Dendritic cell treated with granulocyte-macrophage colony-stimulating factor and Interleukin-4, amounts not matched to agents 40 ng/mL and 50 ng/mL, for 4 days (primary cell): ENCODE measurements around the gene RFT1.

Experiments used
- H3K27ac Mint-ChIP-seq: one replicate; pipeline ENCODE4 v1.8.0; 2022; ENCODE audit warnings: mild to moderate bottlenecking, mixed read lengths
- H3K27me3 Mint-ChIP-seq: one replicate; pipeline ENCODE4 v1.8.0; 2022; ENCODE audit warnings: mild to moderate bottlenecking, mixed read lengths
- H3K36me3 Mint-ChIP-seq: one replicate; pipeline ENCODE4 v1.8.0; 2022; ENCODE audit warnings: low read depth, mixed read lengths
- H3K4me1 Mint-ChIP-seq: one replicate; pipeline ENCODE4 v1.8.0; 2022; ENCODE audit warnings: low read depth, mixed read lengths
- H3K4me3 Mint-ChIP-seq: one replicate; pipeline ENCODE4 v1.8.0; 2022; ENCODE audit warnings: mild to moderate bottlenecking, moderate library complexity, mixed read lengths
- H3K9me3 Mint-ChIP-seq: one replicate; pipeline ENCODE4 v1.8.0; 2022; ENCODE audit warnings: mixed read lengths
- intact Hi-C: fragments of 100-400 bp; cut with micrococcal nuclease; formaldehyde crosslinking; loops from one replicate; pipeline ENCODE4 v1.15.0; 2022

Gene RFT1

DNA sequence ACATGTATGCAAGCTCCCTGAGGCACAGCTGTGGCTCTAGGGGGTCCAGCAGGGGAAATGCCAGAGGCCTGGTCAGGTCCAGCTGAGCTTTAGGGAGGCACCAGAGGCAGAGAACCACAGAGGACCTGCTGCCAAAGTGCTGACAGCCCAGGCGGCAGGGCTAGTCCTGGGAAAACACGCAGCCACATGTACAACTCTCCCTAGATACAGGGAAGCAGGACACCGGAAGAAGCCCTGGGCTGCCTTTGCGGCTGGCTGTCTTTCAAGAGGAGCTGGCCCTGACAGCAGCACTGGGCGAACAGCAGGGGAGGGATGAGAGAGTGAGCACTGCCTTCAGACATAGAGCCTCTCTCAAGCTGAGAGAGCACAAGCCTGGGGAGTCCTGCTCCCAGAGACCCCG, 40.7 kb downstream of the RFT1 start:
- H3K4me1 Mint-ChIP-seq = peaks cover 52% of the 10 kb centered on the region
- intact Hi-C loops = no loop called here
- peaks cover 72% of the 10 kb centered on the region for H3K36me3 Mint-ChIP-seq
- H3K27ac Mint-ChIP-seq = peak overlapping the region; percentile 71
- no peak overlapping the region for H3K4me3 Mint-ChIP-seq
- H3K27me3 Mint-ChIP-seq = no peaks in the 10 kb centered on the region
- H3K9me3 Mint-ChIP-seq = no peaks in the 10 kb centered on the region

GRCh38 chr3:53085476-53085875, 44.8 kb downstream of the RFT1 start:
- H3K4me3 Mint-ChIP-seq = no peak overlapping the region
- intact Hi-C loops = no loop called here
- H3K4me1 Mint-ChIP-seq = peaks cover 13% of the 10 kb centered on the region
- no peaks in the 10 kb centered on the region for H3K9me3 Mint-ChIP-seq
- H3K36me3 Mint-ChIP-seq = peaks cover 63% of the 10 kb centered on the region
- H3K27ac Mint-ChIP-seq = peak overlapping the region; percentile 22
- no peaks in the 10 kb centered on the region for H3K27me3 Mint-ChIP-seq

GRCh38 chr3:53084310-53085001, 45.8 kb downstream of the RFT1 start:
- Mint-ChIP-seq H3K4me3 (no peak overlapping the region), H3K36me3 (peaks cover 54% of the 10 kb centered on the region), H3K4me1 (peaks cover 2% of the 10 kb centered on the region), H3K27ac (no peak overlapping the region), H3K9me3 (no peaks in the 10 kb centered on the region), H3K27me3 (no peaks in the 10 kb centered on the region)
- intact Hi-C loops = no loop called here

DNA sequence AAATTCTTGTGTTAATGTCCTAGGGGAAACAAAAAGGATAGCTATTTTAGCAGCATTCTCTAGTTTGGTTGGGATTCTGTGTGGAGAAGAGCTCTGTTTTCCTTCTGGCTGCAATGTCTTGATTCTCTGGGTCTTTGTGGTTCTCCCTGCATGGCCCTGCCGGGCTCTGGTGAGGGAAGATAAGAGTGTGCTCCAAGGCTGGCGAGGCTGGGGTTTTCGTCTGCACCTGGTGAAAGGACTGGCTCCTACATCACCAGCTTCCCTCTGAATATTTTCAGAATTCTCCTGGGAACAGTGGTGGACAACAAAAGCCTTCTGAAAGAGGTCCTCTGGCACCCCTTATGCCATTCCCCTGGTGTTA, 46.3 kb downstream of the RFT1 start:
- H3K27me3 Mint-ChIP-seq = no peaks in the 10 kb centered on the region
- H3K36me3 Mint-ChIP-seq = peaks cover 48% of the 10 kb centered on the region
- H3K9me3 Mint-ChIP-seq = no peaks in the 10 kb centered on the region
- intact Hi-C loops = no loop called here
- no peak overlapping the region for H3K27ac Mint-ChIP-seq
- H3K4me3 Mint-ChIP-seq = no peak overlapping the region
- no peaks in the 10 kb centered on the region for H3K4me1 Mint-ChIP-seq

GRCh38 chr3:53083521-53083920, 46.7 kb downstream of the RFT1 start:
- H3K36me3 Mint-ChIP-seq = peaks cover 44% of the 10 kb centered on the region
- H3K4me3 Mint-ChIP-seq = no peak overlapping the region
- intact Hi-C loops = no loop called here
- H3K9me3 Mint-ChIP-seq = no peaks in the 10 kb centered on the region
- no peaks in the 10 kb centered on the region for H3K4me1 Mint-ChIP-seq
- H3K27ac Mint-ChIP-seq = no peak overlapping the region
- no peaks in the 10 kb centered on the region for H3K27me3 Mint-ChIP-seq

- H3K27ac Mint-ChIP-seq = no peak overlapping the region
- H3K36me3 Mint-ChIP-seq = peaks cover 37% of the 10 kb centered on the region
- no peaks in the 10 kb centered on the region for H3K9me3 Mint-ChIP-seq
- no peak overlapping the region for H3K4me3 Mint-ChIP-seq
- H3K27me3 Mint-ChIP-seq = no peaks in the 10 kb centered on the region
- intact Hi-C loops = no loop called here
- no peaks in the 10 kb centered on the region for H3K4me1 Mint-ChIP-seq
Observed at GRCh38 chr3:53082736-53083135, 47.5 kb downstream of the RFT1 start.

DNA sequence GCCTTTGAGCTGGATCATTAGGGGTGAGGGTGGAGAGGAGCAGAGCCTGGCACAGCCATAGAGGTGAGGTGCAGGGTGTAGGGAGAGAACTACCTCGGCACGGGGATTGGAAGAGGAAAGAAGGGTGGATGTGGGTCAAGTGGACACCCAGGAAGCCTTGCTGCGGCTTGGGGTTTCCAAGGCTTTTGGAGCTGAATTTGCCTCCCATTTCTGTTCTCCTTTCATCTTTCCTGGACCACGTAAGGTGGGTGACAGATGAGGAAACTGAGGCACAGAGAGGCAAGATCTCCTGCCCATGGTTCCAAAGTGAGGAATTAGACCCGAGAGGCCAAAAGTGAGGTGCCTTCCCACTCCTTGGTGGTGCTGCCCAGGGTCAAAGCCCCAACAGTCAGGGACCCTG, 48.9 kb downstream of the RFT1 start:
- no peak overlapping the region for H3K4me3 Mint-ChIP-seq
- no peaks in the 10 kb centered on the region for H3K4me1 Mint-ChIP-seq
- H3K9me3 Mint-ChIP-seq = no peaks in the 10 kb centered on the region
- intact Hi-C loops = no loop called here
- H3K36me3 Mint-ChIP-seq = peaks cover 22% of the 10 kb centered on the region
- H3K27ac Mint-ChIP-seq = no peak overlapping the region
- H3K27me3 Mint-ChIP-seq = no peaks in the 10 kb centered on the region

GRCh38 chr3:53080612-53081205, 49.5 kb downstream of the RFT1 start:
- Mint-ChIP-seq H3K36me3 (peaks cover 20% of the 10 kb centered on the region), H3K4me1 (peaks cover 3% of the 10 kb centered on the region), H3K27me3 (no peaks in the 10 kb centered on the region), H3K4me3 (no peak overlapping the region), H3K9me3 (no peaks in the 10 kb centered on the region), H3K27ac (no peak overlapping the region)
- intact Hi-C loops = no loop called here

GRCh38 chr3:53079791-53080555, 50.3 kb downstream of the RFT1 start:
- H3K27me3 Mint-ChIP-seq = no peaks in the 10 kb centered on the region
- H3K4me3 Mint-ChIP-seq = no peak overlapping the region
- intact Hi-C loops = no loop called here
- H3K4me1 Mint-ChIP-seq = peaks cover 7% of the 10 kb centered on the region
- H3K9me3 Mint-ChIP-seq = no peaks in the 10 kb centered on the region
- no peak overlapping the region for H3K27ac Mint-ChIP-seq
- peaks cover 13% of the 10 kb centered on the region for H3K36me3 Mint-ChIP-seq

DNA sequence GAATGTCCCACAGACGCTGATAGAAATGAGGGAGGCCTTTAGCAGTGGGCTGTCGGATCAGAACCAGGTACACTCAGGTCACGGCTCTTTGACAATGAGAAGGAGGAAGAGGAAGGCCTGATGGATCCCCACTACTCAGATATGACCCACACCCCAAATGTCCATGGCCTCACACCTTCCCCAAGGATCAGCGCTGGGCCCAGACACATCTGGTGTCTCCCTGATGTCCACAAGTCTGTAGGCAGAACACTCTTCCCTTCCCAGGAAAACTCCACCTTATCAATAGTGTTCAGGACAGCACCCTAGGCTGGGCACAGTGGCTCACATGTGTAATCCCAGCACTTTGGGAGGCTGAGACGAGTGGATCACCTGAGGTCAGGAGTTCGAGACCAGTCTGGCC, 51.1 kb downstream of the RFT1 start:
- Mint-ChIP-seq H3K9me3 (no peaks in the 10 kb centered on the region), H3K27me3 (no peaks in the 10 kb centered on the region), H3K4me3 (no peak overlapping the region), H3K27ac (no peak overlapping the region), H3K36me3 (peaks cover 7% of the 10 kb centered on the region), H3K4me1 (peaks cover 7% of the 10 kb centered on the region)
- intact Hi-C loops = no loop called here

GRCh38 chr3:53078656-53079055, 51.6 kb downstream of the RFT1 start:
- Mint-ChIP-seq H3K27me3 (no peaks in the 10 kb centered on the region), H3K27ac (no peak overlapping the region), H3K4me1 (peaks cover 7% of the 10 kb centered on the region), H3K9me3 (no peaks in the 10 kb centered on the region), H3K36me3 (peaks cover 3% of the 10 kb centered on the region), H3K4me3 (no peak overlapping the region)
- intact Hi-C loops = no loop called here

DNA sequence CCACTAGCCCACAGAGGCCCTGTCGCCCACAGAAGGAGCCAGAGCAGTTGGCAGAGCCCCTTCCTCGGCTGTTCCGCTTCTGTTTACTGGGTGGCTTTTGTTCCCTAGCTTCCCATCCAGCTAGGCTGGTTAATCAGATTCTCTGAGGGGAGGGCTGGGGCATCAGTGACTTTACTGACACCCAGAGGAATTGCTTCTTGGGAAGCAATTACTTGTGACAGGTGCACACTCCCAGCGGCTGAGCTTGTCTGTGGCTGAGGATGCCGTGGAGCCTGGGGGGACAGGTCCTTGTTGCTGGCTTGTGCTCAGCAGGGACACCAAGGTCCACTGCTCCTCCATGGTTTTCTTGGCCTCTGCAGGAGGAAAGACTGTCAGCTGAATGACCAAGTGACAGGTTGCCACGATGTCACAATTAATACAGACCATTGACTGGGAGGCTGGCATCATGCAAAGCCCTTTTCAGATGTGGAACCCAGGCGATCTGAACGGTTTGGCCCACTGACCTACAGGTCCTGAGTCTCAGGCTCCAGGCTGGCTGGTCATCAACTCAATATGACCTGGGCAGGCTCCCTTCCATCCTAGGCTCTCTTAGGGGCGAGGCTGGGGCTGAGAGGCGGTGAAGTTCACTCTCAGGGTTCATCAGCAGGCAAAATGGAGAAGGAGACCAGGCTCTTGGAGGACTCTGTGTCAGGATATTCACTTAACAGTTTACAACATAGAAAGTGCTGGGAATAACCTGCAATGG, 52.6 kb downstream of the RFT1 start:
- Mint-ChIP-seq H3K9me3 (no peaks in the 10 kb centered on the region), H3K4me3 (no peak overlapping the region), H3K27ac (no peak overlapping the region), H3K27me3 (no peaks in the 10 kb centered on the region), H3K4me1 (peaks cover 17% of the 10 kb centered on the region), H3K36me3 (peaks cover 6% of the 10 kb centered on the region)
- intact Hi-C loops = no loop called here

- Mint-ChIP-seq H3K4me1 (peaks cover 23% of the 10 kb centered on the region), H3K27me3 (no peaks in the 10 kb centered on the region), H3K36me3 (peaks cover 6% of the 10 kb centered on the region), H3K27ac (peak overlapping the region; percentile 9), H3K9me3 (no peaks in the 10 kb centered on the region), H3K4me3 (no peak overlapping the region)
- intact Hi-C loops = no loop called here
Observed at GRCh38 chr3:53075743-53076140, 54.5 kb downstream of the RFT1 start.
